Upper lobe of left lung (tissue), 6 donors: ENCODE results near the gene LRBA. TPM values are rescaled to one million over a fixed set of nuclear protein-coding genes. Genes with fewer than 3 reads are reported as not detected.
"Not testable (repeated sequence)": the region's sequence is repeated elsewhere in the genome, so short reads cannot be mapped to it uniquely, and the experiment has no call there.

Experiments
- ATAC-seq, 2 donors: fragments of 200-7000 bp; cut with Tn5 transposase; one replicate each; pipeline ENCODE4 v1.9.1; 2022; ENCODE audit warnings: mild to moderate bottlenecking in 2 of 2, moderate library complexity in 2 of 2; ENCODE audit not compliant: low FRiP score in 2 of 2
- DNase-seq, 2 donors: peaks; one replicate each; pipeline ENCODE4 v3.0.0-alpha.2; 2019 to 2020
- H3K27ac ChIP-seq, 4 donors: fragments of 200-600 bp; sonication (generic); one replicate each; pipeline ENCODE4 v1.5.1; 2016 to 2019
- H3K27me3 ChIP-seq, 4 donors: fragments of 200-600 bp; sonication (generic); one replicate each; pipeline ENCODE4 v1.5.1; 2017 to 2019
- H3K36me3 ChIP-seq, 4 donors: fragments of 200-600 bp; sonication (generic); one replicate each; pipeline ENCODE4 v1.5.1; 2016 to 2019
- H3K4me1 ChIP-seq, 4 donors: fragments of 200-600 bp; sonication (generic); one replicate each; pipeline ENCODE4 v1.5.1; 2018 to 2019
- H3K4me3 ChIP-seq, 4 donors: fragments of 200-600 bp; sonication (generic); one replicate each; pipeline ENCODE4 v1.5.1; 2017 to 2019; ENCODE audit warnings: mild to moderate bottlenecking in 2 of 4, moderate library complexity in 1 of 4
- H3K9me3 ChIP-seq, 4 donors: fragments of 200-600 bp; sonication (generic); one replicate each; pipeline ENCODE4 v1.5.1; 2018 to 2019
- CTCF ChIP-seq, 6 experiments: fragments of 450-650 bp in 4 of 6; fragments of 200-600 bp in 2 of 6; sonication (generic) in 2 of 6; IDR thresholded peaks; one replicate each; pipeline ENCODE4 v1.5.1; 2016 to 2019; ENCODE audit warnings: antibody characterized with exemption in 6 of 6
- EP300 ChIP-seq, 4 donors: sonication (generic); formaldehyde crosslinking; IDR thresholded peaks; one replicate each; pipeline ENCODE4 v1.5.1; 2017; ENCODE audit warnings: antibody characterized with exemption in 4 of 4, control low read depth in 2 of 4
- POLR2A ChIP-seq, 4 donors: fragments of 450-650 bp; IDR thresholded peaks; one replicate each; pipeline ENCODE4 v1.5.1; 2016 to 2017; ENCODE audit warnings: antibody characterized with exemption in 4 of 4, mild to moderate bottlenecking in 2 of 4
- POLR2AphosphoS5 ChIP-seq, 2 donors: sonication (generic); formaldehyde crosslinking; IDR thresholded peaks; one replicate each; pipeline ENCODE4 v1.5.1; 2017; ENCODE audit warnings: antibody characterized with exemption in 2 of 2
- WGBS, 2 donors: methylation state at CpG; one replicate each; pipeline ENCODE4 v1.1.5; 2017 to 2018; 5-methylcytosine and 5-hydroxymethylcytosine counted together
- total RNA-seq, 6 donors: library from RNA; depleted of rRNA in 4 of 6; stranded (reverse); fragments of >200 nt in 4 of 6; gene quantifications; one replicate each; pipeline versions ENCODE4 v1.1.0 to v1.2.1, GENCODE V29; 2016 to 2021
- donor health status: DM: no; HTN: no; CAD: no; lungs with moderate emphysema.
- donor health status: DM: no; HTN: yes; CAD: no; lungs with severe emphysema.

Gene LRBA
- total RNA-seq, 6 donors from 2014 or later, result 34.7 to 139 (median 56.4) TPM

DNA sequence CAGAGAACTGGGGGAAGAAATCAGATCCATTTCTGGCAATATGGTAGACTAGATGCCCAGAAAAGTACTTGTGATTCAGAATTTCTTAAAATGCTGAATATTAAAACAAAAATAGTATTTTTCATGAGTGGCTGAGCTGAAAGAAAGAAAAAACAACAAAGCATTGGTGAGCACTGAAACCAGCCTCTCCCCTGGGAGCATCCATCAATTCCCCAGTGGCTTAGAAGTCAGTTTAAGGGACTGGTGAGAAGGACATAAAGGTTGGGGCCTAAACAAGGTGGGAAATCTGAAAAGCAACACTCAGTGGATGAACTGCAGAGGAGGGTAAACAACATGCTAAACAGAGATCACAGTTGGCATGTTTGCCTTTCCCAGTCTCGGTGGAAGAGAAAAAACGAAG is 20.4 kb downstream of the LRBA start:
- TF ChIP-seq POLR2A (IDR thresholded peaks at IDR 0.05) (no peak), EP300 (IDR thresholded peaks at IDR 0.05) (no peak), POLR2AphosphoS5 (IDR thresholded peaks at IDR 0.05) (no peak), CTCF (IDR thresholded peaks at IDR 0.05) (no peak)
- 91 to 97% methylated on average over 2 of the region's 2 CpGs for WGBS, 2 donors
- Histone ChIP-seq H3K4me3 (no peak overlapping the region), H3K4me1 (peaks cover 0 to 5% (median 0%) of the 10 kb centered on the region in 4 donors), H3K9me3 (no peaks in the 10 kb centered on the region), H3K36me3 (no peaks in the 10 kb centered on the region), H3K27me3 (no peaks in the 10 kb centered on the region), H3K27ac (no peak overlapping the region)
- no peak for ATAC-seq
- DNase-seq, result no peak

DNA sequence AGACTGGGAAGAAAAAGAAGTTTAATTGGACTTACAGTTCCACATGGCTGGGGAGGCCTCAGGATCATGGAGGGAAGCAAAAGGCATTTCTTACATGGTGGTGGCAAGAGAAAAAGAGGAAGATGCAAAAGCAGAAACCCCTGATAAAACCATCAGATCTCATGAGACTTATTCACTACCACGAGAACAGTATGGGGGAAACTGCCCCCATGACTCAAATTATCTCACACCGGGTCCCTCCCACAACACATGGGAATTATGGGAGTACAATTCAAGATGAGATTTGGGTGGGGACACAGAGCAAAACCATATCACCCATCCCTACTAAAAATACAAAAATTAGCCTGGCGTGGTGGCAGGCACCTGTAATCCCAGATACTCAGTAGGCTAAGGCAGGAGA is 21.5 kb downstream of the LRBA start:
- not testable (repeated sequence) for H3K4me1 ChIP-seq, H3K36me3 ChIP-seq, H3K4me3 ChIP-seq, DNase-seq, H3K9me3 ChIP-seq, H3K27ac ChIP-seq, ATAC-seq, H3K27me3 ChIP-seq
- WGBS, 2 donors, result 75 to 91% methylated on average over 3 of the region's 3 CpGs

GRCh38 chr4:150990993-150991392 is 24.1 kb downstream of the LRBA start:
- Histone ChIP-seq H3K4me1 (no peaks in the 10 kb centered on the region), H3K36me3 (no peaks in the 10 kb centered on the region), H3K27me3 (no peaks in the 10 kb centered on the region), H3K4me3 (no peak overlapping the region), H3K9me3 (no peaks in the 10 kb centered on the region), H3K27ac (no peak overlapping the region)
- DNase-seq (no peak), ATAC-seq (no peak)
- no peak for TF ChIP-seq POLR2AphosphoS5 (IDR thresholded peaks at IDR 0.05)
- TF ChIP-seq EP300 (IDR thresholded peaks at IDR 0.05), result no peak
- no peak for TF ChIP-seq POLR2A (IDR thresholded peaks at IDR 0.05)
- no peak for TF ChIP-seq CTCF (IDR thresholded peaks at IDR 0.05)
- WGBS, 2 donors, result 85 to 92% methylated on average over 2 of the region's 2 CpGs

DNA sequence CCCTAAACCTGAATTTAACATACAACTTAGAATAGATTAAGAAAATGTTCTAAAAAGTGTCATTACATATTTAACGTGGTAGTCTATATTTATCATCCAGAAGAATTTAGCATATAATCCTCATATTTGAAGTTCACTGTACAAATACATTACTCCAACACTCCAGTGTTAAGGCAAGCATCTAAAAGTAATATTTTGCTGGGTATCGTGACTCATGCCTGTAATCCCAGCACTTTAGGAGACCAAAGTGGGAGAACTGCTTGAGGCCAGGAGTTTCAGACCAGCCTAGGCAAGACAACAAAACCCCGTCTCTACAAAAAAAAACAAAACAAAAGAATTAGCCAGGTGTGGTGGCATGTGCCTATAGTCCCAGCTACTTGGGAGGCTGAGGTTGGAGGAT is 24.8 kb downstream of the LRBA start:
- Histone ChIP-seq H3K27ac (no peak overlapping the region), H3K9me3 (no peaks in the 10 kb centered on the region), H3K4me1 (no peaks in the 10 kb centered on the region), H3K27me3 (no peaks in the 10 kb centered on the region), H3K4me3 (no peak overlapping the region), H3K36me3 (no peaks in the 10 kb centered on the region)
- no peak for TF ChIP-seq POLR2A (IDR thresholded peaks at IDR 0.05)
- no peak for TF ChIP-seq POLR2AphosphoS5 (IDR thresholded peaks at IDR 0.05)
- no peak for TF ChIP-seq CTCF (IDR thresholded peaks at IDR 0.05)
- TF ChIP-seq EP300 (IDR thresholded peaks at IDR 0.05), result no peak
- no peak for DNase-seq
- 72 to 78% methylated on average over 3 of the region's 3 CpGs for WGBS, 2 donors
- no peak for ATAC-seq

GRCh38 chr4:150988238-150988637 is 26.8 kb downstream of the LRBA start:
- no peak for DNase-seq
- H3K27me3 ChIP-seq, result no peaks in the 10 kb centered on the region
- no peak for ATAC-seq
- H3K9me3 ChIP-seq, result no peaks in the 10 kb centered on the region
- no peaks in the 10 kb centered on the region for H3K36me3 ChIP-seq
- no peaks in the 10 kb centered on the region for H3K4me1 ChIP-seq
- no peak overlapping the region for H3K4me3 ChIP-seq
- 91 to 95% methylated on average over 2 of the region's 2 CpGs for WGBS, 2 donors
- H3K27ac ChIP-seq, result no peak overlapping the region
- no peak for TF ChIP-seq POLR2AphosphoS5 (IDR thresholded peaks at IDR 0.05)
- no peak for TF ChIP-seq EP300 (IDR thresholded peaks at IDR 0.05)
- no peak for TF ChIP-seq POLR2A (IDR thresholded peaks at IDR 0.05)
- TF ChIP-seq CTCF (IDR thresholded peaks at IDR 0.05), result no peak
